ENCODE data around the gene RYR2.
"Not testable (repeated sequence)": the region's sequence is repeated elsewhere in the genome, so short reads cannot be mapped to it uniquely, and the experiment has no call there.

Gene RYR2

GRCh38 chr1:237786066-237786719 lies 744.2 kb downstream of the RYR2 start:
- no peak for DNase-seq (ENCODE audit: low read depth, low spot score)

- no peak for DNase-seq (ENCODE audit: low read depth, low spot score)
Observed at GRCh38 chr1:237788069-237788468, 746.1 kb downstream of the RYR2 start.

GRCh38 chr1:237789619-237790018 lies 747.6 kb downstream of the RYR2 start:
- no peak for DNase-seq (ENCODE audit: low read depth, low spot score)

- DNase-seq (ENCODE audit: low read depth, low spot score), result no peak
Observed at GRCh38 chr1:237791592-237791991, 749.6 kb downstream of the RYR2 start.

- DNase-seq (ENCODE audit: low read depth, low spot score), result no peak
Observed at GRCh38 chr1:237792149-237792548, 750.2 kb downstream of the RYR2 start.

GRCh38 chr1:237792726-237793125 lies 750.7 kb downstream of the RYR2 start:
- no peak for DNase-seq (ENCODE audit: low read depth, low spot score)

GRCh38 chr1:237794071-237794470 lies 752.1 kb downstream of the RYR2 start:
- DNase-seq (ENCODE audit: low read depth, low spot score), result no peak

GRCh38 chr1:237795558-237795957 lies 753.6 kb downstream of the RYR2 start:
- DNase-seq (ENCODE audit: low read depth, low spot score), result no peak

GRCh38 chr1:237799762-237800474 lies 757.9 kb downstream of the RYR2 start:
- no peak for DNase-seq (ENCODE audit: low read depth, low spot score)

GRCh38 chr1:237804516-237804915 lies 762.5 kb downstream of the RYR2 start:
- no peak for DNase-seq (ENCODE audit: low read depth, low spot score)

GRCh38 chr1:237809099-237809498 lies 767.1 kb downstream of the RYR2 start:
- no peak for DNase-seq (ENCODE audit: low read depth, low spot score)

GRCh38 chr1:237811633-237812032 lies 769.6 kb downstream of the RYR2 start:
- DNase-seq (ENCODE audit: low read depth, low spot score), result no peak

- no peak for DNase-seq (ENCODE audit: low read depth, low spot score)
Observed at GRCh38 chr1:237812061-237812460, 770.1 kb downstream of the RYR2 start.

- DNase-seq (ENCODE audit: low read depth, low spot score), result no peak
Observed at GRCh38 chr1:237814319-237814924, 772.4 kb downstream of the RYR2 start.

GRCh38 chr1:237817277-237817676 lies 775.3 kb downstream of the RYR2 start:
- DNase-seq (ENCODE audit: low read depth, low spot score), result no peak

- not testable (repeated sequence) for DNase-seq (ENCODE audit: low read depth, low spot score)
Observed at GRCh38 chr1:237820634-237821033, 778.6 kb downstream of the RYR2 start.

GRCh38 chr1:237832858-237833257 lies 790.9 kb downstream of the RYR2 start:
- DNase-seq (ENCODE audit: low read depth, low spot score), result no peak

- no peak for DNase-seq (ENCODE audit: low read depth, low spot score)
Observed at GRCh38 chr1:237834048-237834447, 792.1 kb downstream of the RYR2 start.

- DNase-seq (ENCODE audit: low read depth, low spot score), result no peak
Observed at GRCh38 chr1:237834461-237834860, 792.5 kb downstream of the RYR2 start.

- no peak for DNase-seq (ENCODE audit: low read depth, low spot score)
Observed at GRCh38 chr1:237838320-237838719, 796.3 kb downstream of the RYR2 start.

- DNase-seq (ENCODE audit: low read depth, low spot score), result no peak
Observed at GRCh38 chr1:237838904-237839534, 797.0 kb downstream of the RYR2 start.

GRCh38 chr1:237841485-237841884 lies 799.5 kb downstream of the RYR2 start:
- DNase-seq (ENCODE audit: low read depth, low spot score), result no peak
